Heart left ventricle (tissue), 13 donors: Measurements from ENCODE around the gene ACCS.

Experiments used
- POLR2A ChIP-seq, 2 donors: fragments of 450-650 bp; IDR thresholded peaks; one replicate each; pipeline ENCODE4 v1.6.1; 2017; ENCODE audit warnings: antibody characterized with exemption in 2 of 2, mild to moderate bottlenecking in 2 of 2, moderate library complexity in 2 of 2
- TF ChIP-seq, protein P1 (sequence below), 12 donors: fragments of 200-600 bp; sonication (generic) in 4 of 12; IDR thresholded peaks; one replicate each; pipeline versions ENCODE4 v1.5.0 to v1.8.0; 2018 to 2022; ENCODE audit warnings: antibody characterized with exemption in 12 of 12, mild to moderate bottlenecking in 5 of 12
- donor health status: ischemic (EF 13 %, LVEDD 7.1; RV severe dilation, severe dysfunction).
- donor health status: DM: no; HTN: yes; CAD: no.
- donor health status: DM: no; HTN: no; CAD: no.
- donor health status: ischemic (EF 25% LVEDD 6.9; RV normal size, moderate dysfunction).
- donor health status: ischemic (EF 25% LVEDD 5.7; RV mildly dilated, moderate dysfunction).
- donor health status: ischemic (EF 35%, LVEDD 5.7; RV mildly dilated, moderate dysfunction).
- donor health status: nonischemic (EF 11% LVEDD 7.7; RV severe dilation, severe dysfunction).
- donor health status: DM: yes; HTN: yes; CAD: no.
- donor health status: PGD.
- donor health status: ischemic (EF 29% LVEDD 5.4; RV normal size, mild dysfunction).
- donor health status: nonischemic (EF 23%, LVEDD 6.1; RV moderate dilation, normal function).

DNA sequence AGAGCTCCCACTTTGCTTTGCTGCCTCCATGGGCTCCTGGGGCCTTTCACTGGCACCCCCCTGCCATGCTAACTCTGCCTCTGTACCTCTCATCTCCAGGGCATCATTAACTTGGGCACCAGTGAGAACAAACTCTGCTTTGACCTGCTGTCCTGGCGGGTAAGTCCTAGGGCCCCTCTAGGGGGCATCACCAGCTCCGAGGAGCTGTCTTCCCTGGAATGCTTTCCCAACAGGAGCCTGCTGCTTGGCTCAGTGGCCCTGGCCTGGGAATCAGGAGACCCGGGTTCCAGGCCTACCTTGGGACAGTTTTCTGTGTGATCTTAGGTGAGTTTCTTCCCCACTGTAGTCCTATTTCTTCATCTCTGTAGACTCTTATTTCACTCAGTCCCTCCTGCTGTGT, 5.1 kb downstream of the ACCS start:
- TF ChIP-seq, protein P1, sequence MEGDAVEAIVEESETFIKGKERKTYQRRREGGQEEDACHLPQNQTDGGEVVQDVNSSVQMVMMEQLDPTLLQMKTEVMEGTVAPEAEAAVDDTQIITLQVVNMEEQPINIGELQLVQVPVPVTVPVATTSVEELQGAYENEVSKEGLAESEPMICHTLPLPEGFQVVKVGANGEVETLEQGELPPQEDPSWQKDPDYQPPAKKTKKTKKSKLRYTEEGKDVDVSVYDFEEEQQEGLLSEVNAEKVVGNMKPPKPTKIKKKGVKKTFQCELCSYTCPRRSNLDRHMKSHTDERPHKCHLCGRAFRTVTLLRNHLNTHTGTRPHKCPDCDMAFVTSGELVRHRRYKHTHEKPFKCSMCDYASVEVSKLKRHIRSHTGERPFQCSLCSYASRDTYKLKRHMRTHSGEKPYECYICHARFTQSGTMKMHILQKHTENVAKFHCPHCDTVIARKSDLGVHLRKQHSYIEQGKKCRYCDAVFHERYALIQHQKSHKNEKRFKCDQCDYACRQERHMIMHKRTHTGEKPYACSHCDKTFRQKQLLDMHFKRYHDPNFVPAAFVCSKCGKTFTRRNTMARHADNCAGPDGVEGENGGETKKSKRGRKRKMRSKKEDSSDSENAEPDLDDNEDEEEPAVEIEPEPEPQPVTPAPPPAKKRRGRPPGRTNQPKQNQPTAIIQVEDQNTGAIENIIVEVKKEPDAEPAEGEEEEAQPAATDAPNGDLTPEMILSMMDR (IDR thresholded peaks at IDR 0.05), result no peak
- TF ChIP-seq POLR2A (IDR thresholded peaks at IDR 0.05), result no peak
